Hematopoietic multipotent progenitor cell treated with erythropoietin and hydrocortisone succinate and interleukin-3 and kit ligand, for 8 days (in vitro differentiated cells): Measurements from ENCODE around the gene DYNLT4.
"Not testable (repeated sequence)": the region's sequence is repeated elsewhere in the genome, so short reads cannot be mapped to it uniquely, and the experiment has no call there.

Experiments
- DNase-seq: peaks from one replicate; pipeline ENCODE4 v3.0.0-alpha.2; 2015

The DYNLT4 gene

GRCh38 chr1:44786841-44787426 lies 20.2 kb downstream of the DYNLT4 start:
- DNase-seq: no peak

GRCh38 chr1:44786138-44786840 lies 20.9 kb downstream of the DYNLT4 start:
- peak; percentile 77 for DNase-seq

GRCh38 chr1:44785501-44786137 lies 21.5 kb downstream of the DYNLT4 start:
- DNase-seq: no peak

GRCh38 chr1:44785029-44785380 lies 22.1 kb downstream of the DYNLT4 start:
- no peak for DNase-seq

GRCh38 chr1:44784094-44785028 lies 22.8 kb downstream of the DYNLT4 start:
- DNase-seq: peak; percentile 24

- peak; percentile 36 for DNase-seq
Measured at GRCh38 chr1:44783697-44784093, 23.5 kb downstream of the DYNLT4 start.

GRCh38 chr1:44780583-44781121 lies 26.5 kb downstream of the DYNLT4 start:
- no peak for DNase-seq

GRCh38 chr1:44778705-44779576 lies 28.2 kb downstream of the DYNLT4 start:
- no peak for DNase-seq

- no peak for DNase-seq
Measured at GRCh38 chr1:44777969-44778635, 29.0 kb downstream of the DYNLT4 start.

- DNase-seq: no peak
Measured at GRCh38 chr1:44777547-44777946, 29.6 kb downstream of the DYNLT4 start.

- DNase-seq: no peak
Measured at GRCh38 chr1:44776730-44777068, 30.5 kb downstream of the DYNLT4 start.

GRCh38 chr1:44775930-44776729 lies 31.0 kb downstream of the DYNLT4 start:
- no peak for DNase-seq

- DNase-seq: peak; percentile 97
Measured at GRCh38 chr1:44775078-44775929, 31.8 kb downstream of the DYNLT4 start, which contains the start of gene RPS8. TSS of gene RPS8 (plus strand) at chr1:44775540. CDS start at chr1:44775597, 57 bp downstream.

GRCh38 chr1:44766421-44766820 lies 40.7 kb downstream of the DYNLT4 start:
- not testable (repeated sequence) for DNase-seq

GRCh38 chr1:44760876-44761275 lies 46.3 kb downstream of the DYNLT4 start:
- no peak for DNase-seq

- DNase-seq: no peak
Measured at GRCh38 chr1:44759077-44759476, 48.1 kb downstream of the DYNLT4 start.

- DNase-seq: no peak
Measured at GRCh38 chr1:44757420-44757819, 49.7 kb downstream of the DYNLT4 start.
